ENCODE data around the gene SLX4IP. TPM values are rescaled to one million over a fixed set of nuclear protein-coding genes. Genes with fewer than 3 reads are reported as not detected.

The SLX4IP gene
- total RNA-seq, 4 donors from 2014 or later, result 4.8 to 7.2 (median 5.7) TPM

GRCh38 chr20:10447028-10447427 lies 11.9 kb downstream of the SLX4IP start:
- TF ChIP-seq POLR2AphosphoS5 (IDR thresholded peaks at IDR 0.05), result no peak
- no peak for TF ChIP-seq CTCF (IDR thresholded peaks at IDR 0.05)
- TF ChIP-seq POLR2A (IDR thresholded peaks at IDR 0.05), result no peak
- TF ChIP-seq EP300 (IDR thresholded peaks at IDR 0.05), result no peak
- Histone ChIP-seq H3K27ac (no peak overlapping the region), H3K27me3 (no peaks in the 10 kb centered on the region), H3K4me3 (no peak overlapping the region), H3K4me1 (peaks cover 5% of the 10 kb centered on the region), H3K36me3 (no peaks in the 10 kb centered on the region), H3K9me3 (no peaks in the 10 kb centered on the region)
- 35% methylated on average over 3 of the region's 3 CpGs for WGBS
- DNase-seq (ENCODE audit: low spot score in 2 of 2), result no peak

GRCh38 chr20:10448270-10449156 lies 13.4 kb downstream of the SLX4IP start:
- H3K36me3 ChIP-seq, result no peaks in the 10 kb centered on the region
- WGBS, result 94% methylated on average over 6 of the region's 6 CpGs
- no peaks in the 10 kb centered on the region for H3K27me3 ChIP-seq
- H3K4me3 ChIP-seq, result no peak overlapping the region
- H3K4me1 ChIP-seq, result peaks cover 5% of the 10 kb centered on the region
- DNase-seq (ENCODE audit: low spot score in 2 of 2), result no peak
- H3K9me3 ChIP-seq, result no peaks in the 10 kb centered on the region
- no peak overlapping the region for H3K27ac ChIP-seq
- TF ChIP-seq EP300 (IDR thresholded peaks at IDR 0.05) (no peak), POLR2AphosphoS5 (IDR thresholded peaks at IDR 0.05) (no peak), CTCF (IDR thresholded peaks at IDR 0.05) (no peak), POLR2A (IDR thresholded peaks at IDR 0.05) (no peak)

GRCh38 chr20:10449270-10449669 lies 14.2 kb downstream of the SLX4IP start:
- Histone ChIP-seq H3K27me3 (no peaks in the 10 kb centered on the region), H3K9me3 (no peaks in the 10 kb centered on the region), H3K27ac (no peak overlapping the region), H3K36me3 (no peaks in the 10 kb centered on the region), H3K4me1 (peaks cover 8% of the 10 kb centered on the region), H3K4me3 (no peak overlapping the region)
- TF ChIP-seq EP300 (IDR thresholded peaks at IDR 0.05) (no peak), CTCF (IDR thresholded peaks at IDR 0.05) (no peak), POLR2A (IDR thresholded peaks at IDR 0.05) (no peak), POLR2AphosphoS5 (IDR thresholded peaks at IDR 0.05) (no peak)
- WGBS, result 79% methylated on average over 2 of the region's 2 CpGs
- DNase-seq (ENCODE audit: low spot score in 2 of 2), result no peak

- peaks cover 5% of the 10 kb centered on the region for H3K4me1 ChIP-seq
- no peaks in the 10 kb centered on the region for H3K9me3 ChIP-seq
- H3K4me3 ChIP-seq, result no peak overlapping the region
- H3K36me3 ChIP-seq, result no peaks in the 10 kb centered on the region
- no peak for TF ChIP-seq POLR2A (IDR thresholded peaks at IDR 0.05)
- no peak for TF ChIP-seq CTCF (IDR thresholded peaks at IDR 0.05)
- no peak for TF ChIP-seq EP300 (IDR thresholded peaks at IDR 0.05)
- TF ChIP-seq POLR2AphosphoS5 (IDR thresholded peaks at IDR 0.05), result no peak
- H3K27ac ChIP-seq, result no peak overlapping the region
- H3K27me3 ChIP-seq, result no peaks in the 10 kb centered on the region
- WGBS, result 80% methylated on average over 5 of the region's 5 CpGs
- no peak for DNase-seq (ENCODE audit: low spot score in 2 of 2)
These were observed 18.1 kb downstream of the SLX4IP start for GRCh38 chr20:10453241-10453640.

- H3K36me3 ChIP-seq, result no peaks in the 10 kb centered on the region
- DNase-seq (ENCODE audit: low spot score in 2 of 2), result no peak
- peaks cover 5% of the 10 kb centered on the region for H3K4me1 ChIP-seq
- no peak overlapping the region for H3K27ac ChIP-seq
- TF ChIP-seq CTCF (IDR thresholded peaks at IDR 0.05) (no peak), POLR2A (IDR thresholded peaks at IDR 0.05) (no peak), EP300 (IDR thresholded peaks at IDR 0.05) (no peak), POLR2AphosphoS5 (IDR thresholded peaks at IDR 0.05) (no peak)
- no peaks in the 10 kb centered on the region for H3K9me3 ChIP-seq
- H3K27me3 ChIP-seq, result no peaks in the 10 kb centered on the region
- no peak overlapping the region for H3K4me3 ChIP-seq
These were observed 19.1 kb downstream of the SLX4IP start for GRCh38 chr20:10454151-10454750.
